Measurements from ENCODE around the gene DIS3L2.

Gene DIS3L2

DNA sequence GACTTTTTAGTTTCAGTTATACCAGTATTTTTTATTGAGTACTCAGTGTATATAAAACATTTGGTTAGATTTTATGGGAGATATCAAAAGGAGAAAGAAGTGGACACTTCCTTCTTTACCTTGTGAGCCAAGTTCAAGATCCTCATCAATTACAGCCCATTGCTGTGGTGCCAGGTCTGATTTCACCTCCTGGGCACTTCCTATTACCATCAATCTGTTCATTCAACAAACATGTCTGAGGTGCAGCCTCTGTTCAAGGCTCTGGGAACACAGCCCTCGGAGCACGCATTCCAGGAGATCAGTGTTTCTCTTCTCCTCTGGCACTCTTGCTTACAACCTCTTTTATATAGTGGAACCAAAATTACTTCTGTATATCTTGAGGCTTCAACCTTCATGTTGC lies 245.7 kb downstream of the DIS3L2 start:
- TF ChIP-seq ZFX (IDR thresholded peaks at IDR 0.05; ENCODE audit: borderline replicate concordance): no peak
- TF ChIP-seq, protein P1, sequence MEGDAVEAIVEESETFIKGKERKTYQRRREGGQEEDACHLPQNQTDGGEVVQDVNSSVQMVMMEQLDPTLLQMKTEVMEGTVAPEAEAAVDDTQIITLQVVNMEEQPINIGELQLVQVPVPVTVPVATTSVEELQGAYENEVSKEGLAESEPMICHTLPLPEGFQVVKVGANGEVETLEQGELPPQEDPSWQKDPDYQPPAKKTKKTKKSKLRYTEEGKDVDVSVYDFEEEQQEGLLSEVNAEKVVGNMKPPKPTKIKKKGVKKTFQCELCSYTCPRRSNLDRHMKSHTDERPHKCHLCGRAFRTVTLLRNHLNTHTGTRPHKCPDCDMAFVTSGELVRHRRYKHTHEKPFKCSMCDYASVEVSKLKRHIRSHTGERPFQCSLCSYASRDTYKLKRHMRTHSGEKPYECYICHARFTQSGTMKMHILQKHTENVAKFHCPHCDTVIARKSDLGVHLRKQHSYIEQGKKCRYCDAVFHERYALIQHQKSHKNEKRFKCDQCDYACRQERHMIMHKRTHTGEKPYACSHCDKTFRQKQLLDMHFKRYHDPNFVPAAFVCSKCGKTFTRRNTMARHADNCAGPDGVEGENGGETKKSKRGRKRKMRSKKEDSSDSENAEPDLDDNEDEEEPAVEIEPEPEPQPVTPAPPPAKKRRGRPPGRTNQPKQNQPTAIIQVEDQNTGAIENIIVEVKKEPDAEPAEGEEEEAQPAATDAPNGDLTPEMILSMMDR (IDR thresholded peaks at IDR 0.05): no peak
- no peak overlapping the region for H3K27ac ChIP-seq

DNA sequence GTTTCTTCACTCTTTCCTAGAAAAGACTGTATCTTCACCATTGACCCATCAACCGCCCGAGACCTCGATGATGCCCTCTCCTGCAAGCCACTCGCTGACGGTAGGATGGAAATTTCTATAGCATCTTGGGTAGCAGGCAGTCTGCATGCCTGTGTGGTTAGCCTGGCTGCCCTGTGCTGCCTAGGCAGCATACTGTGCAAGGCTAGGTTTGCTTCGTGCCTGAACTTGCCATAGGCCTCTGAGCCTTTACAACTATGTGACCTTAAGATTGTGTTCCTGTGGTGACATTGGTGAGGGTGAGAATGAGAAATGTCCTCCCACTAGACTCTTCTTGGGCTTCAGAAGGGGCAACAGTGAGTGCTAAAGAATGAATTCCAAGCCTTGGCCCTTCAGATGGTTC lies 248.8 kb downstream of the DIS3L2 start:
- H3K27ac ChIP-seq: no peak overlapping the region
- no peak for TF ChIP-seq ZFX (IDR thresholded peaks at IDR 0.05; ENCODE audit: borderline replicate concordance)
- TF ChIP-seq, protein P1 (IDR thresholded peaks at IDR 0.05): no peak

DNA sequence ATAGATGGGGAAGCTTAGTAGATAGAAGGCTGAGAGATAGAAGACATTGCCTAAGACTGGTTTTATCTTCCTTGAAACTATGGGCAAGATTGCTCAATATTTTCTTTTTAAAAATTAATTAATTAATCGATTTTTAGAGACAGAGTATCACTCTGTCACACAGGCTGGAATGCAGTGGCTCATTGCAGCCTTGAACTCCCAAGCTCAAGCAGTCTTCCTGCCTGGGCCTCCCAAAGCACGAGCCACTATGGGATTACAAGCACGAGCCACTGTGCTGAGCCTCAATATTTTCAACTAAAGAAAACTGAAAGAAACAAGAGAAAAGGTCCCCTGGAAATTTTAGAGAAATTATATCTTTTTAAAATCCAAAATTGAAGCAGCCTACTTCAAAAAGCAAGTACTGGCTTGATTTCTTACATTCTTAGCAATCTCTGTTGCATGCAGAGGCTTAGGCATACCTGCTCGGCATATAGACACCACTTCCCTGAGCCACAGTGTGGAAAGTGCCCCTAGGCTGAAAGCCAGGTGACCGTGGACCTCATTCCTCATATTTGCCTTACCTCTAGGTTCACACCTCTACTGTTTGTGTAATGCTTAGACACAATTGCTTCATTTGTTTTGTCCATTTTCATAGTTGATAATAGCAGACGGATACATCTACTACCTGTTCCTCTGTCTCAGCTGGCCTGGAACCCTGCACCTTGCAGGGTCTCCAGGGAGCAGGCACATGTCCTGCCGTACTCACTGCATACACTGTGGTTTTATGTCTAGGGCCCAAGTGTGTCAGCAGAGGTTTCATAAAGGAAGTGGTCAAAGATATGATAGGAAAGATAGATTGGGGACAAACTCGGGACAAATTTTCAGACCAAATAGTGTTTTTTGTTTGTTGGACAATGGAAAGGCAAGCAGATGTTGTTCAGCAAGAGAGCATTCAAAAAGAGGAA lies 250.5 kb downstream of the DIS3L2 start:
- TF ChIP-seq, protein P1 (IDR thresholded peaks at IDR 0.05): no peak
- no peak for TF ChIP-seq ZFX (IDR thresholded peaks at IDR 0.05; ENCODE audit: borderline replicate concordance)
- H3K27ac ChIP-seq: no peak overlapping the region

DNA sequence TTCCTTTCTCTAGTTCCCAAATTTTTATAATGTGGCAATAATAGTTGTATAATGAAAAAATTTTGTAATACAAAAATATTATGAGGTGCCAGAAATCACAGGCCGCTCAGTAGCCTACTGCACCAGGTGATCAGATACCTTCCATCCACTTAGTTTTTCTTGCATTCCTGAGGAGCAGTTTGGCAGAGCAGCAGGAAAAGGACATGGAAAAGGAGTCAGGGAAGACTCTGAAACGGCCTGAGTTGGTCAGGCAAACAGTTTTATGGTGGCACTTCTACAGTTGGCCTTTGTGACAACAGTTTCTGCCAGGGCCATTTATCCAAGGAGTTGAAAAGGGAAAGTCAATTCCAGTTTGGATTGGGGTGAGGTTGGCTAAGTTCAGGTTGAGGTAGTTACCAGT lies 251.7 kb downstream of the DIS3L2 start:
- no peak overlapping the region for H3K27ac ChIP-seq
- no peak for TF ChIP-seq ZFX (IDR thresholded peaks at IDR 0.05; ENCODE audit: borderline replicate concordance)
- TF ChIP-seq, protein P1 (IDR thresholded peaks at IDR 0.05): no peak

DNA sequence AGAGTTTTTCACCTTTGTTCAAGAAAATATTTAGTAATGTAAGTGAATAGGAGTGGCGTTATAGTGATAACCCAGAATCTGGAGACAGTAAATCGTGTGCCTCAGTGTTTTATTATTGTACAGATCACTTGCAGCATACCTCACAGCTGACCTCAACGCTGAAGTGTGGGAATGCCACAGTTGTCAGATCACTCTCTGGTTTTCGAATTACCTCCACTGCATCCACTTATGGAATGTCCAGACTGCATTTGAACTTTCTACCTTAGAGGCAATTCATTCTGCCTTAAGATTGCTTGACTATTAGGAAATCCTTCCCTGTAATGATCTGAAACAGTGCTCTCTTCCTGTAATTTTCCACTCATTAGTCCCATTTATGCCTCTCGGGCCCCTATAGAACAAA lies 252.5 kb downstream of the DIS3L2 start:
- no peak overlapping the region for H3K27ac ChIP-seq
- TF ChIP-seq, protein P1 (IDR thresholded peaks at IDR 0.05): no peak
- no peak for TF ChIP-seq ZFX (IDR thresholded peaks at IDR 0.05; ENCODE audit: borderline replicate concordance)

DNA sequence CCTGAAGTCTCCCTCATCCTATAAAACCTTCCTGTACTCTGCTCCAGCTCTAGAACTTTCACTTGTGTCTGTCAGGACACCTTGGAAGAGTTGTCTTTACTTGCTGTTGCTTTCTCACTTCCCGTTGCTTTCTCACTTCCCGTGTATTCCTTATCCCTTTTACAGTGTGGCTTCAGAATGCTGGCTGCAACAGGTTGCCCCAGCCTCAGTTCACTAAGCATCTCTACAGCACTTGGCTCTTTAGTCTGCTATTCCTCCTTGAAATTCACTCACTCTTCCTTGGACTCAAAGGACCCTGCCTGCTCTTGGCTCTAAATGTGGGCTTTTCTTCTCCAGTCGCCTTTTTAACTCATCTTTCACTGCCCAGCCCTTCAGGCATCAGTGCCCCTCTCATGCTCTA lies 254.5 kb downstream of the DIS3L2 start:
- no peak for TF ChIP-seq ZFX (IDR thresholded peaks at IDR 0.05; ENCODE audit: borderline replicate concordance)

DNA sequence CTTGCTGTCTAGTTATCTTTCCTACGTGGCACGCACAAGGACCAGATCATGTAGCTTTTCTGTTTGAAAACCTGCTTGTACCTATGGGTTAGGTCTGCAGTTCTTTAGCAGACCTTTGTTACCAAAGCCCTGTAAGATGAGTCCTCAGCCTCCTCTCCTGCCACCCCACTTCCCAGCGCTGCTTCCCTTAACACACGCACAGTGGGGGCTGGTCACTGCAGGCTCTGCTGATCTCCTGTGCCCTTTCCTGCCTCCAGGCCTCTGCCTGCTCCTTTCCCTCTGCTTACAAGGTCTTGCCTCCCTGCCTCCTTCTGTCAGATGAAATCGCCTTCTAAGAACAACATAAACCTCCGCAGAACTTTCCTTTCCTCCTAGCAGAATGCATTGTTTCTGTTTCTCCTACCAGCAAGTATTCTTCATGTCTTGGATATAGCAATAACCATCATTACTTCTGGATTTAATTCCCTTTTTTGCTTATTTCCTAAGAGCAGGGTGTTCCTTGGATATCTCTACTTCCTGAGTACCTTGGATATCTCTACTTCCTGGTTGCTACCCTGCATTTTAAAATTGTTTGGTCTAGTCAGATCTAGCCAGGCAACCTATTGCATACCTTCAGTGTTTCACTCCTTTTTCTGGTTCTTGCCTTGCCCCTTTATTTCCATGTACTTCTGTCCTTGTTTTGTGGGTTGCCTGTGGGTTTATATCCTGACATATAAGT lies 257.4 kb downstream of the DIS3L2 start:
- H3K27ac ChIP-seq: no peak overlapping the region
- TF ChIP-seq ZFX (IDR thresholded peaks at IDR 0.05; ENCODE audit: borderline replicate concordance): no peak
- TF ChIP-seq, protein P1 (IDR thresholded peaks at IDR 0.05): no peak

More for the DNA sequence above, 254.5 kb downstream of the DIS3L2 start:
- H3K27ac ChIP-seq: no peak overlapping the region
